ENCODE measurements around the gene RBM39. TPM values are rescaled to one million over a fixed set of nuclear protein-coding genes. Genes with fewer than 3 reads are reported as not detected.

The RBM39 gene
- total RNA-seq, 1 experiment from 2014 or later = 282 TPM

DNA sequence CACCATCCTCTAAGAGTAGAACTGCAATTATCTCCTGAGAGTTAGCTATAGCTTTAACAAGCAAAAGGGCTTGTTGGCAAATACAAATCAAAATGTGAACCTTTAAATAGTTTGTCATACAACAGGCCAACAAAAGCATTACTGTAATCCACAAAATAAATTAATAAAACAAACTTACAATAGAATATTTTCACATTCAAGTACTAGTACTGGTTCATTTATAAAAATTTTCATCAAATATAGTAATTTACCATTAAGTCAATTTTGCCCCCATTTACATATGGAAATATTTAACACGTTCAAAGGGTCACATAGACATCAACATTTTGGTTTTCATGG lies 9.4 kb downstream of the RBM39 start:
- no peaks in the 10 kb centered on the region for H3K27me3 ChIP-seq (ENCODE audit: control insufficient read depth, insufficient read depth, low read length)
- no peak for ATAC-seq
- POLR2A ChIA-PET = interaction anchor here (0.6 kb wide), 1 partner anchor 406 kb away, joined by 5 read pairs; no protein-coding TSS in a partner anchor
- intact Hi-C loops (cut with micrococcal nuclease; ENCODE audit: unreplicated experiment) = no loop called here
- CTCF ChIA-PET = no interaction called here
- H3K27ac ChIP-seq (ENCODE audit: low read length) = no peak overlapping the region
- DNase-seq (ENCODE audit: low read depth, low spot score) = no peak
- H3K36me3 ChIP-seq (ENCODE audit: control insufficient read depth, insufficient read depth, low read length) = peaks cover 82% of the 10 kb centered on the region
- no peaks in the 10 kb centered on the region for H3K9me3 ChIP-seq (ENCODE audit: control insufficient read depth, insufficient read depth, low read depth, low read length)
- in situ Hi-C loops (cut with HindIII; ENCODE audit: low pct_unique_long_range_greater_than_20kb, low sequenced_read_pairs) = no loop called here
- TF ChIP-seq, protein P1, sequence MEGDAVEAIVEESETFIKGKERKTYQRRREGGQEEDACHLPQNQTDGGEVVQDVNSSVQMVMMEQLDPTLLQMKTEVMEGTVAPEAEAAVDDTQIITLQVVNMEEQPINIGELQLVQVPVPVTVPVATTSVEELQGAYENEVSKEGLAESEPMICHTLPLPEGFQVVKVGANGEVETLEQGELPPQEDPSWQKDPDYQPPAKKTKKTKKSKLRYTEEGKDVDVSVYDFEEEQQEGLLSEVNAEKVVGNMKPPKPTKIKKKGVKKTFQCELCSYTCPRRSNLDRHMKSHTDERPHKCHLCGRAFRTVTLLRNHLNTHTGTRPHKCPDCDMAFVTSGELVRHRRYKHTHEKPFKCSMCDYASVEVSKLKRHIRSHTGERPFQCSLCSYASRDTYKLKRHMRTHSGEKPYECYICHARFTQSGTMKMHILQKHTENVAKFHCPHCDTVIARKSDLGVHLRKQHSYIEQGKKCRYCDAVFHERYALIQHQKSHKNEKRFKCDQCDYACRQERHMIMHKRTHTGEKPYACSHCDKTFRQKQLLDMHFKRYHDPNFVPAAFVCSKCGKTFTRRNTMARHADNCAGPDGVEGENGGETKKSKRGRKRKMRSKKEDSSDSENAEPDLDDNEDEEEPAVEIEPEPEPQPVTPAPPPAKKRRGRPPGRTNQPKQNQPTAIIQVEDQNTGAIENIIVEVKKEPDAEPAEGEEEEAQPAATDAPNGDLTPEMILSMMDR (IDR thresholded peaks at IDR 0.05) = no peak
- TF ChIP-seq SIN3A (IDR thresholded peaks at IDR 0.05; ENCODE audit: borderline replicate concordance, insufficient read depth, low read depth, low read length) = no peak
- TF ChIP-seq, protein P2, sequence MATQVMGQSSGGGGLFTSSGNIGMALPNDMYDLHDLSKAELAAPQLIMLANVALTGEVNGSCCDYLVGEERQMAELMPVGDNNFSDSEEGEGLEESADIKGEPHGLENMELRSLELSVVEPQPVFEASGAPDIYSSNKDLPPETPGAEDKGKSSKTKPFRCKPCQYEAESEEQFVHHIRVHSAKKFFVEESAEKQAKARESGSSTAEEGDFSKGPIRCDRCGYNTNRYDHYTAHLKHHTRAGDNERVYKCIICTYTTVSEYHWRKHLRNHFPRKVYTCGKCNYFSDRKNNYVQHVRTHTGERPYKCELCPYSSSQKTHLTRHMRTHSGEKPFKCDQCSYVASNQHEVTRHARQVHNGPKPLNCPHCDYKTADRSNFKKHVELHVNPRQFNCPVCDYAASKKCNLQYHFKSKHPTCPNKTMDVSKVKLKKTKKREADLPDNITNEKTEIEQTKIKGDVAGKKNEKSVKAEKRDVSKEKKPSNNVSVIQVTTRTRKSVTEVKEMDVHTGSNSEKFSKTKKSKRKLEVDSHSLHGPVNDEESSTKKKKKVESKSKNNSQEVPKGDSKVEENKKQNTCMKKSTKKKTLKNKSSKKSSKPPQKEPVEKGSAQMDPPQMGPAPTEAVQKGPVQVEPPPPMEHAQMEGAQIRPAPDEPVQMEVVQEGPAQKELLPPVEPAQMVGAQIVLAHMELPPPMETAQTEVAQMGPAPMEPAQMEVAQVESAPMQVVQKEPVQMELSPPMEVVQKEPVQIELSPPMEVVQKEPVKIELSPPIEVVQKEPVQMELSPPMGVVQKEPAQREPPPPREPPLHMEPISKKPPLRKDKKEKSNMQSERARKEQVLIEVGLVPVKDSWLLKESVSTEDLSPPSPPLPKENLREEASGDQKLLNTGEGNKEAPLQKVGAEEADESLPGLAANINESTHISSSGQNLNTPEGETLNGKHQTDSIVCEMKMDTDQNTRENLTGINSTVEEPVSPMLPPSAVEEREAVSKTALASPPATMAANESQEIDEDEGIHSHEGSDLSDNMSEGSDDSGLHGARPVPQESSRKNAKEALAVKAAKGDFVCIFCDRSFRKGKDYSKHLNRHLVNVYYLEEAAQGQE (IDR thresholded peaks at IDR 0.05; ENCODE audit: insufficient read depth in 1 of 2, low read depth in 2 of 2, low read length in 1 of 2) = no peak
- no peak for TF ChIP-seq POLR2AphosphoS5 (IDR thresholded peaks at IDR 0.05; ENCODE audit: low read depth, low read length)
- TF ChIP-seq TCF7L2 (IDR thresholded peaks at IDR 0.05; ENCODE audit: low read depth, low read length) = no peak
- peaks cover 11% of the 10 kb centered on the region; the same call in 1 of the 2 replicates for H3K4me1 ChIP-seq (ENCODE audit: control insufficient read depth, insufficient read depth, low read length)
- no TSS peak for BruUV-seq (replicated peaks)
- no peak overlapping the region for H3K4me3 ChIP-seq (ENCODE audit: low read depth in 2 of 2, low read length in 2 of 2)

DNA sequence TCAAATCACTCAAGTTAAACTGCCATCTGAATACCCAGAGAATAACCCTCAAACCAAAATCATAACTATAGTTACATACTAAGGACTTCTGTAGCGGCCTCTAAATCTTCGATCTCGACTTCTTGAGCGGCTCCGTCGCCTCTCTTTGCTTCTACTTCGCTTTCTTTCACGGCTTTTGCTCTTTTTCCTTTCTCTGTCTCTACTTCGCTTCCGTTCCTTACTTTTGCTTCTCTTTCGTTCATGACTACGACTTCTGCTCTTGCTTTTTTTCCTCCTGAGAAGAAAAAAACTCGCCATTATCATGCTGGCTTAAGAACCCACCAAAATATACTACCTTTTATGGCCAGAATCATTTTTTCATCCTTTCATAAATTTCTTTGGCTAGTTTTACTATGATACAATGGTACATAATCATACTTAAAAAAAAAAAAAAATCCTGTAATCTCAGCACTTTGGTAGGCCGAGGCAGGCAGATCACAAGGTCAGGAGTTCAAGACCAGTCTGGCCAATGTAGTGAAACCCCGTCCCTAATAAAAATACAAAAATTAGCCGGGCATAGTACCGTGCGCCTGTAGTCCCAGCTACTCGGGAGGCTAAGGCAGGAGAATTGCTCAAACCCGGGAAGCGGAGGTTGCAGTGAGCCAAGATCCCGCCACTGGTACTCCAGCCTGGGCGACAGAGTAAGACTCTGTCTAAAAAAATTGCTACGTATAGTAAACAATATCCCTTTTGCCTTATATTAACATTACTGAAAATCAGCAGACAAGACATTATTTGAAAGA lies 10.0 kb downstream of the RBM39 start:
- ATAC-seq (no peak), DNase-seq (ENCODE audit: low read depth, low spot score) (no peak)
- H3K9me3 ChIP-seq (ENCODE audit: control insufficient read depth, insufficient read depth, low read depth, low read length) = no peaks in the 10 kb centered on the region
- ChIA-PET CTCF (no interaction called here), POLR2A (interaction anchor here (1.0 to 1.2 kb wide), 2 partner anchors 9 to 10 kb away, joined by 3 read pairs; partner anchors contain the start of gene RBM39)
- H3K36me3 ChIP-seq (ENCODE audit: control insufficient read depth, insufficient read depth, low read length) = peaks cover 86% of the 10 kb centered on the region
- in situ Hi-C loops (cut with HindIII; ENCODE audit: low pct_unique_long_range_greater_than_20kb, low sequenced_read_pairs) (no loop called here), intact Hi-C loops (cut with micrococcal nuclease; ENCODE audit: unreplicated experiment) (no loop called here)
- TF ChIP-seq, protein P2 (IDR thresholded peaks at IDR 0.05; ENCODE audit: insufficient read depth in 1 of 2, low read depth in 2 of 2, low read length in 1 of 2) = no peak
- TF ChIP-seq, protein P1 (IDR thresholded peaks at IDR 0.05) = no peak
- TF ChIP-seq SIN3A (IDR thresholded peaks at IDR 0.05; ENCODE audit: borderline replicate concordance, insufficient read depth, low read depth, low read length) = no peak
- no peak overlapping the region for H3K27ac ChIP-seq (ENCODE audit: low read length)
- H3K4me1 ChIP-seq (ENCODE audit: control insufficient read depth, insufficient read depth, low read length) = peaks cover 11% of the 10 kb centered on the region; the same call in 1 of the 2 replicates
- no peaks in the 10 kb centered on the region for H3K27me3 ChIP-seq (ENCODE audit: control insufficient read depth, insufficient read depth, low read length)
- no TSS peak for BruUV-seq (replicated peaks)
- H3K4me3 ChIP-seq (ENCODE audit: low read depth in 2 of 2, low read length in 2 of 2) = no peak overlapping the region

Data from Panc1 (cell line).